Measurements from ENCODE around the gene BLOC1S1.

The BLOC1S1 gene

DNA sequence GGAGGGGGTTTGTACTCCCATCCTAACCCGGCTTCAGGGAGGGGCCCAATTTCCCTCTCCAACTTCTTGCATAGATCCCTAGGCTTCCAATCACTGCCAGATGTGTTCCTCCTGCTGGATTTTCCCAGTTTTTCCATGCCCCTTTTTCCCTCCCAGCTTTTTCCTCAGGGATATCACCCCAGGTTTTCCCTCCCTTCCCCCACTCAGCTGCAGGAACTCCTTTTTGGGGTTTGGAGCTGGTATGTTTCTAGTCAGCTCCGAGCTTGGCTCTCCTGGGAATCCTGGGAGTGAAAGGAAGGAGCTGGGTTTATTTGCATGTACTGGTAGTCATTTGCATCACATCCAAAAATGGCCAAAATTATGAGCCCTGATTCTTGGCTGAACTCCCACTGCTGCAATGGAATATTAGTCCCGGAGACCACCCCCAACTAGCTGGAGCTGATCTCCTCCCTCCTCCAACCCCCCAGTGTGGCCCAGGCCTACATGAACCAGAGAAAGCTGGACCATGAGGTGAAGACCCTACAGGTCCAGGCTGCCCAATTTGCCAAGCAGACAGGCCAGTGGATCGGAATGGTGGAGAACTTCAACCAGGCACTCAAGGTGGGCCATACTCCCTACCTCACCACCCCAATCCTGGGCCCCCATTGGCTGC, 2.9 kb downstream of the BLOC1S1 start:
- Histone ChIP-seq H3K4me1 (ENCODE audit: insufficient read depth, insufficient read length) (peaks cover 14% of the 10 kb centered on the region), H3K27me3 (ENCODE audit: insufficient read depth, insufficient read length) (no peaks in the 10 kb centered on the region), H3K9me3 (ENCODE audit: insufficient read depth, low read length) (no peaks in the 10 kb centered on the region), H3K4me3 (ENCODE audit: insufficient read length, low read depth) (no peak overlapping the region), H3K9ac (ENCODE audit: insufficient read length, low read depth) (peak overlapping the region; percentile 47), H3K36me3 (ENCODE audit: insufficient read depth, insufficient read length, low read length) (peaks cover 27% of the 10 kb centered on the region)
- DNase-seq (ENCODE audit: low read depth, low spot score): no peak
- no peak for TF ChIP-seq ZNF274 (IDR thresholded peaks at IDR 0.05; ENCODE audit: low read depth, low read length)
- no peak for TF ChIP-seq YY1 (IDR thresholded peaks at IDR 0.05; ENCODE audit: insufficient read depth, insufficient read length)
- no peak for TF ChIP-seq SUZ12 (IDR thresholded peaks at IDR 0.05; ENCODE audit: extremely low read depth, insufficient read depth, insufficient read length)

DNA sequence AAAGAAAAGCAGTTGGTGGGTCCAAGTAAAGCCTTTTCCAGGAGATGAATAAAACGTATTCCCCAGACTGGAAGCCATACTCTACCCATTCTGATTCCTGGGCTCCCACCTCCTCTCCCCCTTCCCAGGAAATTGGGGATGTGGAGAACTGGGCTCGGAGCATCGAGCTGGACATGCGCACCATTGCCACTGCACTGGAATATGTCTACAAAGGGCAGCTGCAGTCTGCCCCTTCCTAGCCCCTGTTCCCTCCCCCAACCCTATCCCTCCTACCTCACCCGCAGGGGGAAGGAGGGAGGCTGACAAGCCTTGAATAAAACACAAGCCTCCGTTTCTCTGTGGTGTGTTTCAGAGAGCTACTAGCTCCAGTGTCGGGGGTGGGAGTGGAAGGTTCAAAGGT, 3.5 kb downstream of the BLOC1S1 start:
- Histone ChIP-seq H3K9ac (ENCODE audit: insufficient read length, low read depth) (no peak overlapping the region), H3K4me1 (ENCODE audit: insufficient read depth, insufficient read length) (peaks cover 18% of the 10 kb centered on the region), H3K9me3 (ENCODE audit: insufficient read depth, low read length) (no peaks in the 10 kb centered on the region), H3K36me3 (ENCODE audit: insufficient read depth, insufficient read length, low read length) (peaks cover 33% of the 10 kb centered on the region), H3K27me3 (ENCODE audit: insufficient read depth, insufficient read length) (no peaks in the 10 kb centered on the region), H3K4me3 (ENCODE audit: insufficient read length, low read depth) (no peak overlapping the region)
- TF ChIP-seq SUZ12 (IDR thresholded peaks at IDR 0.05; ENCODE audit: extremely low read depth, insufficient read depth, insufficient read length) (no peak), YY1 (IDR thresholded peaks at IDR 0.05; ENCODE audit: insufficient read depth, insufficient read length) (no peak), ZNF274 (IDR thresholded peaks at IDR 0.05; ENCODE audit: low read depth, low read length) (no peak)
- no peak for DNase-seq (ENCODE audit: low read depth, low spot score)

DNA sequence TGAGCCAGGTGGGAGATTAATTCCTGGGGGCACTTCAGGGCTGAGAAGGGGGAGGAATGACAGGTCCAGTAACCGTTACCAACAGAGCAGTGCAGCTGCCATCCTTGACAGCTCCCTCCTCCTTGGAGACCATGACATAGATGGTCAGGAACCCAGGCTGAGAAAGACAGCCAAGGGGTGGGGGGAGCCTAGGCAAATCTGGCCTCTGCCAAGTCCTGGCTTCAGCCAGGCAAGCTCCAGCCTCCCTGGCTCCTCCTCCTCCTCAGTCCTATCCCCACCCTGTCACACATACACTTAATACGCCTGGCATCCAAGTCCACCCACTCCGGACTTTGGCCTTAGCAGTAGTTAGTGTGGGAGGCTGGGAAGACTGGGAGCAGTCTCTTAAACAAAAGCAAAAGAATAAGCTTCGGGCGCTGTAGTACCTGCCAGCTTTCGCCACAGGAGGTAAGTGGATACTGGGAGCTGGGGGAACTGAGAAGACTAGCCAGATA, 4.3 kb downstream of the BLOC1S1 start, which contains the start of gene RDH5:
Gene RDH5 (plus strand): TSS at position 323 of the 494 bp plus-strand sequence. CDS start 792 bp downstream, outside the sequence.
- H3K4me3 ChIP-seq (ENCODE audit: insufficient read length, low read depth): no peak within 1 kb of the TSS
- H3K27me3 ChIP-seq (ENCODE audit: insufficient read depth, insufficient read length): no peaks in the 10 kb centered on the region
- no peak for DNase-seq (ENCODE audit: low read depth, low spot score)
- TF ChIP-seq YY1 (IDR thresholded peaks at IDR 0.05; ENCODE audit: insufficient read depth, insufficient read length) (no peak), SUZ12 (IDR thresholded peaks at IDR 0.05; ENCODE audit: extremely low read depth, insufficient read depth, insufficient read length) (no peak), ZNF274 (IDR thresholded peaks at IDR 0.05; ENCODE audit: low read depth, low read length) (no peak)
- H3K9ac ChIP-seq (ENCODE audit: insufficient read length, low read depth): peak within 1 kb of the TSS; percentile 13
- H3K36me3 ChIP-seq (ENCODE audit: insufficient read depth, insufficient read length, low read length): peaks cover 40% of the 10 kb centered on the region
- H3K4me1 ChIP-seq (ENCODE audit: insufficient read depth, insufficient read length): peaks cover 18% of the 10 kb centered on the region
- H3K9me3 ChIP-seq (ENCODE audit: insufficient read depth, low read length): no peaks in the 10 kb centered on the region

GRCh38 chr12:55720894-55721444, 5.1 kb downstream of the BLOC1S1 start:
- no peak for TF ChIP-seq YY1 (IDR thresholded peaks at IDR 0.05; ENCODE audit: insufficient read depth, insufficient read length)
- no peaks in the 10 kb centered on the region for H3K27me3 ChIP-seq (ENCODE audit: insufficient read depth, insufficient read length)
- no peak overlapping the region for H3K9ac ChIP-seq (ENCODE audit: insufficient read length, low read depth)
- H3K9me3 ChIP-seq (ENCODE audit: insufficient read depth, low read length): no peaks in the 10 kb centered on the region
- no peak for DNase-seq (ENCODE audit: low read depth, low spot score)
- H3K36me3 ChIP-seq (ENCODE audit: insufficient read depth, insufficient read length, low read length): peaks cover 49% of the 10 kb centered on the region
- H3K4me3 ChIP-seq (ENCODE audit: insufficient read length, low read depth): no peak overlapping the region
- peaks cover 18% of the 10 kb centered on the region for H3K4me1 ChIP-seq (ENCODE audit: insufficient read depth, insufficient read length)

DNA sequence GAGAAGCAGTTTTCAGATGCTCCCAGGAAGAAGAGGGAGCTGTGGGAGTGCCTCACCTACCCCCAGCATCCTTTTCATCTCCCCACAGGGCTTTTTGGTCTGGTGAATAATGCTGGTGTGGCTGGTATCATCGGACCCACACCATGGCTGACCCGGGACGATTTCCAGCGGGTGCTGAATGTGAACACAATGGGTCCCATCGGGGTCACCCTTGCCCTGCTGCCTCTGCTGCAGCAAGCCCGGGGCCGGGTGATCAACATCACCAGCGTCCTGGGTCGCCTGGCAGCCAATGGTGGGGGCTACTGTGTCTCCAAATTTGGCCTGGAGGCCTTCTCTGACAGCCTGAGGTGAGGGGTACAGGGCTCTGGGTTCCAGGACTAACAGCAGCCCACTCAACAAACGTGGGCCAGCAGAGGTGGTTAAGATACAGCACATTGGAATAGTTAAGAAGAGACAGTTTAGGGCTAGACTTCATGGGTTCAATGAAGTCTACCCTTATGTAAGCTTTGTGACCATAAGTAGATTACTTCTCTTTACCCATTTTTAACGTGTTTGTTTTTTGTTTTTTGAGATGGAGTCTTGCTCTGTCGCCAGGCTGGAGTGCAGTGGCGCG, 5.9 kb downstream of the BLOC1S1 start:
- Histone ChIP-seq H3K4me3 (ENCODE audit: insufficient read length, low read depth) (no peak overlapping the region), H3K36me3 (ENCODE audit: insufficient read depth, insufficient read length, low read length) (peaks cover 54% of the 10 kb centered on the region), H3K9ac (ENCODE audit: insufficient read length, low read depth) (no peak overlapping the region), H3K4me1 (ENCODE audit: insufficient read depth, insufficient read length) (peaks cover 19% of the 10 kb centered on the region), H3K27me3 (ENCODE audit: insufficient read depth, insufficient read length) (no peaks in the 10 kb centered on the region), H3K9me3 (ENCODE audit: insufficient read depth, low read length) (no peaks in the 10 kb centered on the region)
- DNase-seq (ENCODE audit: low read depth, low spot score): no peak
- TF ChIP-seq SUZ12 (IDR thresholded peaks at IDR 0.05; ENCODE audit: extremely low read depth, insufficient read depth, insufficient read length) (no peak), ZNF274 (IDR thresholded peaks at IDR 0.05; ENCODE audit: low read depth, low read length) (no peak), YY1 (IDR thresholded peaks at IDR 0.05; ENCODE audit: insufficient read depth, insufficient read length) (no peak)

GRCh38 chr12:55722948-55723347, 7.1 kb downstream of the BLOC1S1 start:
- no peak overlapping the region for H3K4me3 ChIP-seq (ENCODE audit: insufficient read length, low read depth)
- no peak for DNase-seq (ENCODE audit: low read depth, low spot score)
- no peaks in the 10 kb centered on the region for H3K27me3 ChIP-seq (ENCODE audit: insufficient read depth, insufficient read length)
- H3K4me1 ChIP-seq (ENCODE audit: insufficient read depth, insufficient read length): peaks cover 14% of the 10 kb centered on the region
- H3K36me3 ChIP-seq (ENCODE audit: insufficient read depth, insufficient read length, low read length): peaks cover 66% of the 10 kb centered on the region
- no peak overlapping the region for H3K9ac ChIP-seq (ENCODE audit: insufficient read length, low read depth)
- TF ChIP-seq YY1 (IDR thresholded peaks at IDR 0.05; ENCODE audit: insufficient read depth, insufficient read length): no peak
- TF ChIP-seq SUZ12 (IDR thresholded peaks at IDR 0.05; ENCODE audit: extremely low read depth, insufficient read depth, insufficient read length): no peak
- no peak for TF ChIP-seq ZNF274 (IDR thresholded peaks at IDR 0.05; ENCODE audit: low read depth, low read length)
- H3K9me3 ChIP-seq (ENCODE audit: insufficient read depth, low read length): no peaks in the 10 kb centered on the region

DNA sequence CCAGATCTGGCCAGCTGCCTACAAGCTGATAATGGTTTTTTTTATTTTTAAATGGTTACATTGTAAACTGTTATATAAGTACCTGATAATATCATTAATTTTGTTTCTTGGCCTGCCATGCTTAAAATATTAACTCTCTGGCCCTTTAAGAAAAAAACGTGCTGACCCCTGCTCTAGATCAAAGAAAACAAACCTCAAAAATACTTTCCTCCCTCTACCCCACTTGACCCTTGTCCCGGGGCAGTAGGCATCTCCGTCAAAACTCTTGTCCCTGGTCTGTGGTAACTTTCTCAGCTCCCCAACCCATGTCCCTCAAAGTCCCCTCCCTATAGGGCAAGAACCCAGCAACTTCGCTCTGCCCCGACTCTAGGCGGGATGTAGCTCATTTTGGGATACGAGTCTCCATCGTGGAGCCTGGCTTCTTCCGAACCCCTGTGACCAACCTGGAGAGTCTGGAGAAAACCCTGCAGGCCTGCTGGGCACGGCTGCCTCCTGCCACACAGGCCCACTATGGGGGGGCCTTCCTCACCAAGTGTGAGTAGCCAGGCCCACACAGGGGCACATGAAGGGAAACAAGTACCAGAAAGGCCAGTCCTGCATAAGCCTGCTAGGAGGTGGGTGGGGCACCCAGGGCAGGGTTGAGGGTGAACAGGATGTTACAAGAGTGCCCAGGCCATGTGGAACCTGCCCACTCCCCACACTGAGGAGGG, 7.8 kb downstream of the BLOC1S1 start:
- Histone ChIP-seq H3K9me3 (ENCODE audit: insufficient read depth, low read length) (no peaks in the 10 kb centered on the region), H3K4me1 (ENCODE audit: insufficient read depth, insufficient read length) (peaks cover 14% of the 10 kb centered on the region), H3K9ac (ENCODE audit: insufficient read length, low read depth) (peak overlapping the region; percentile 1), H3K36me3 (ENCODE audit: insufficient read depth, insufficient read length, low read length) (peaks cover 67% of the 10 kb centered on the region), H3K27me3 (ENCODE audit: insufficient read depth, insufficient read length) (no peaks in the 10 kb centered on the region), H3K4me3 (ENCODE audit: insufficient read length, low read depth) (no peak overlapping the region)
- TF ChIP-seq SUZ12 (IDR thresholded peaks at IDR 0.05; ENCODE audit: extremely low read depth, insufficient read depth, insufficient read length) (no peak), ZNF274 (IDR thresholded peaks at IDR 0.05; ENCODE audit: low read depth, low read length) (no peak), YY1 (IDR thresholded peaks at IDR 0.05; ENCODE audit: insufficient read depth, insufficient read length) (no peak)
- no peak for DNase-seq (ENCODE audit: low read depth, low spot score)
